NOMO-1 (cell line): ENCODE measurements around the gene TDRD3.
"Not testable (repeated sequence)": the region's sequence is repeated elsewhere in the genome, so short reads cannot be mapped to it uniquely, and the experiment has no call there.

Source experiments
- DNase-seq, 2 experiments: peaks; one replicate each; lab custom pipeline; 2025; ENCODE audit not compliant: unreplicated experiment in 2 of 2; lab: John Stamatoyannopoulos, UW

The TDRD3 gene

DNA sequence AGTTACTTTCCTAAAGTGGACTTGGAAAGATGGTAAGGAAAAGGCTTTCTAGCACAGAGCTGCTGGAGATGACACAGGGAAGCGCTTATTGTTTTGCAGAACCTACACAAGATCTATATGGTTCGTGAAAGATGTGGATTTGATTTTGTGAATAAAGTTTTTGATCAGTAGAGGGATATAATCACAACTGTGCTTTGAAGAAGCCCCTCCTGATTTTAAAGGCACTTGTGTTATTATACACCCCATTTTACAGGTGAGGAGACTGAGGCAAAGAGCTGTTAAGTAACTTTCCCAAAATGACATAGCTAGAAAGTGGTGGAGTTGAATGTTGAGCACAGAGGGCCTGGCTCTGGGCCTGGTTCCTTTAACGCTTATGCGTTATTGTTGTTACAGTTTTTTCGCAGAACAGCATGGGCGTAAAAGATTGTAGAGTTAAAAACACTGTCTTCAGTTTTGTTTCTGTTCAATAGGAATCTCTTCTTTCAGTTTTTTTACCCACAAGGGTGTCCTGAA lies 1.4 kb downstream of the TDRD3 start:
- no peak for DNase-seq

DNA sequence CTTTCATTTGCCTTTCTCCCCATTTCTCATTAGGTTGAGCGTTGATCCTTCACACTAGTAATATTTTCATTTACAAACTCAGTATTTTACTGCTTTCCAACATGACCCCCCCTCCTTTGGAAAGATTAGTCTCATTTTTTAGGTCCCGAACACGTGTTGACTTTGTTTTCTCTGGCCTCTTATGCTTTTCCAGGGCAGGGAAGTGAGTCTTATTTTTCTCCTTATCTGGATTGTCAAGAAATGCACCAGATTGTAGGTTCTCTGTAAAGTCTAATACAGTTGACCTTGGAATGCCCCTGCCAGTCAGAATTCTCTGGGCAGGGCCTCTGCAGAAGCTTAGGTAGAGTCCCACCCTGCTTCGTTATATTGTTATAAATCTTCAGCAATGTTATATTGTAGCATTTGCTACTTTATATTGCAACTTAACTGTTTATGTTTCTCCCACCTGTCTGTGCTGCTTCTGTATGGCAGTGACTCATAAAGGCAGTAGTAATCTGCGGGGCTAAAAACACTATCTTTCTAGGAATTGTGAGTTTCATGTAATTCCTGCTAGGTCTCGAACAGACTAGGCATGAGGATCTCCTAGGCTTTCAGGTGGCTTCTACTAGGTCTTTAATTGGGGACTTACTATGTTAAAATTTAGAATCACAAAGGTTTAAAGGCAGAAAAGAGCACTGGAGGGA lies 2.0 kb downstream of the TDRD3 start:
- no peak for DNase-seq

DNA sequence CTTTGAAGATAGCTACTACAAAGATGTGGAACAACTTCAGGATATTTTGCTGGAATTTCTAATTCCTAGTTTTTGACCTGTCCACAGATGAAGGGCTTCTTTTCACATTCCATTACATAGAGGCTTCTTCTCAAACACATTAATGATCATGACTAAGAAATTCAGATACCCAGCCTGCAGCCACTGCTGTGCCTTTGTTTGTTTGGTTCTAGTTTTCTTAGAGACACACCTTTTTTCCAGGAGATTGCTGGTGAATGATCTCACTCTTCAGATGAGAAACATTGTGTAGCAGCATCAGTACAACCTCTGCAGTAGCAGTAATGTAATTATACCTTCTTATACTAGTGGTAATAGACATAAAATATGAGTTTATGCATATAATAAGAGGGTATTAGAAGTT lies 5.0 kb downstream of the TDRD3 start:
- DNase-seq = no peak

DNA sequence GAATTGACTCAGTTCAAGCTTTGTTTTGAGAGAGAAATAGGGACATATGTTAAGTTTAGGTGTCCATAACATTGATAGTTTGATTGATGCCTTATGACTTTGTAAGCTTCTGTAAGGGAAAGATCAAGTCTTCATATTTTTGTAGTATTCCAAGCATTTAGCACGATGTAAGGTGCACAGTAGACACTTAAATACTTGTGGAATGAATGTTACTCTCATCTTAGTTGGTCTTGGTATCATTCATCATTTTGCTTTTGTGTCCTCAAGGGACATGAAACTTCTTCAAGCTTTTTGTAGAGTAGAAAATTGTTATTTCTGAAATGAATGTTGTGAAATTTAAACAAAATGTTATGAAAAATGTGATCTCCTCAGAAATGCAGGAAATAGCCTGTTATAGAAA lies 10.1 kb downstream of the TDRD3 start:
- DNase-seq = no peak

DNA sequence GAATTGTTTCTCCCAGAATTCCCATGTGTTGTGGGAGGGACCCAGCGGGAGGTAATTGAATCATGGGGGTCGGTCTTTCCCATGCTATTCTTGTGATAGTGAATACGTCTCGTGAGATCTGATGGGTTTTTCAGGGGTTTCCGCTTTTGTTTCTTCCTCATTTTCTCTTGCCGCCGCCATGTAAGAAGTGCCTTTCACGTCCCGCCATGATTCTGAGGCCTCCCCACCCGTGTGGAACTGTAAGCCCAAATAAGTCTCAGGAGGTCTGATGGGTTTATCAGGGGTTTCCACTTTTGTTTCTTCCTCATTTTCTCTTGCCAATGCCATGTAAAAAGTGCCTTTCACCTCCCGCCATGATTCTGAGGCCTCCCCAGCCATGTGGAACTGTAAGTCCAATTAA lies 10.8 kb downstream of the TDRD3 start:
- not testable (repeated sequence) for DNase-seq

DNA sequence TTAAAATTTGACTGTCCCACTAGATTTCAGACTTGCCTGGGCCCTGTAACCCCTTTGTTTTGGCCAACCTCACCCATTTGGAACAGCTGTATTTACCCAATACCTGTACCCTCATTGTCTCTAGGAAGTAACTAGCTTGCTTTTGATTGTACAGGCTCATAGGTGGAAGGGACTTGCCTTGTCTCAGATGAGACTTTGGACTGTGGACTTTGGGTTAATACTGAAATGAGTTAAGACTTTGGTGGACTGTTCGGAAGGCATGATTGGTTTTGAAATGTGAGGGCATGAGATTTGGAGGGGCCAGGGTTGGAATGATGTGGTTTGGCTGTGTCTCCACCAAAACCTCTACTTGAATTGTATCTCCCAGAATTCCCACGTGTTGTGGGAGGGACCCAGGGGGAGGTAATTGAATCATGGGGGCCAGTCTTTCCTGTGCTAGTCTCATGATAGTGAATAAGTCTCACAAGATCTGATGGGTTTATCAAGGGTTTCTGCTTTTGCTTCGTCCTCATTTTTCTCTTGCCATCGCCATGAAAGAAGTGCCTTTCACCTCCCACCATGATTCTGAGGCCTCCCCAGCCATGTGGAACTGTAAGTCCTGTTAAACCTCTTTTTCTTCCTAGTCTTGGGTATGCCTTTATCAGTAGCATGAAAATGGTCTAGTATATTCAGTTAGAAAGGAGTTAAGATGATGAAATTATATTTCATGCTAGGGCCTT lies 12.7 kb downstream of the TDRD3 start:
- DNase-seq = not testable (repeated sequence)

DNA sequence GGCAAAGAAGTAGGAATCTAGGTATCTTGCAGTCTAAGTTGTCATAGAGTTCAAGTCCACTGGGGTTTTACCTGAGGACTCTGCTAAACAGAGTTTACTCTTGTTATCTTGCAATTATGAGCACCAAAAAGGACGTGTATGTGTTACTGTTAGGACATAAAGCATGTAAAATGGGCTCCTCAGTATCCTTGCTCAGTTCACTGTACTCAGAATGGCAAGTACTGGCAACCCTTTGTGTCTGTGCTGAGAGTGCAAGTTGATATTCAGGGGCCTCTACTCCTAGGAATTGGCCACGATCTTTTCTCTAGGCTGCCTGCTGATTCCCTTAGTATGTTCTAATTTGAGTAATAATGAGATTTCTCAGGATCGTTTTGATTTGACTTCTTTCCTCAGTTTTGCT lies 13.3 kb downstream of the TDRD3 start:
- no peak for DNase-seq

DNA sequence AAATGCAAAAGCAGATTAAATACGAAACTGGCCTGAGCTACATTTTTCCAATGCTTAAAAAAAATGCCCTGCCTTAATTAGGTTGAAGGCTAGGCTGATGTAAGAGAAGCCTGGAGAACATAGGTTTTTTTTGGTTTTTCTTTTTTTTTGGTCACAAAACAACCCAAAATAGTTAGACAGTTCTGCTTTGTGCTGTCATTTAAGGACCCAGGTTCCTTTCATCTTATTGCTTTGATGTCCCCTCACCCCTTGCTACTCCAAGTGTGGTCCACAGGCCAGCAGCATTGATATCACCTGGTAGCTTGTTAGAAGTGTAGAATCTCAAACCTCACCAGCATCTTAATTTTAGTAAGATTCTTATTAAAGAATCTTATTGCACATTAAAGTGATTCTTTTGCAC lies 14.4 kb downstream of the TDRD3 start:
- DNase-seq = no peak

DNA sequence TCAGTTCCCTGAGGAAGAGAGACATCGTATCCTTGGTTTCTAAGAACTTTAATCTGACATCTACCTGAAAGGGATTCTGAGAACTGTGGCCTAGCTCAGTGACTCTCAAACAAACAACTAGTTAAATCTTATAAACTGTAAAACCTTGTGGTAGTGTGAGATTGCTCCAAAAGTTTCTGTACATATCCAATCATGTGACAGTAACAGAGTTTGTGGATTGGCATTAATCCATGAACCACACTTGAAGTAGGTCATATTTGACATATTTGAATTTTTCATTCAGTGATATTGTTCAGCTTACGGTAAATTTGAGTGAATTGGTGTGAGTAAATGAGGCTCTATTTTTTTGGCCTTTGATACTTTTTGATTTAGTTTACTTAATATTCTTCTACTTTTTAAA lies 15.0 kb downstream of the TDRD3 start:
- no peak for DNase-seq

DNA sequence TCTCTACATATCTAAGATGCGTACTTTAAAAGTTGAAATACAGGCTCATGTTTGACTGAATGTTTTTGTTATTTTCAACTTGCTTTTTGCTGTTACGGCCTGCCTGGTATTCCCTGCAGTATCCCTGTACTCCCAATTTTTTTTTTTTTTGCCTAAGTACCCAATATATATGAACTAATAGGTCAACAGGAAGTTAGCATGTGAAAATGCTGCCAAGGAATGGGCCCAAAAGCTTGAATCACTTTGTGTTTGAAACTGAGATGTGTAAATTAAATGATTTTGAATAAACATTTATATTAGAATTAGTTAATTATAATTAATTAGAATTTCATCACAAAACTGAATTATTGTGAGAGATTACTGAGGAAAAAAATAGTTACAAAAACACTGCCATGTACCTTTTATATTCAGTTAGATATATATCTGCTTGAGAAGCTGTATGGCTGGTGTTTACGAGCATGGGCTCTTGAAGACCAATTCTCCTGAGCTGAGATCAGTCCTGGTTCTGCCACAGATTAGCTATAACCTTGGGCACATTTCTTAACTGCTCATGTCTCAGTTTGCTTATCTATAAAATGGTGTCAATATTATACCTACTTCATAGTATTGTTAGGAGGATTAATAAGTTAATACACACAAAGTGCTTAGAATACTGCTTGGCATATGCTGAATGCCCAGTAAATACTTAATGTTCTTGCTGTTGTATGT lies 16.0 kb downstream of the TDRD3 start:
- no peak for DNase-seq

DNA sequence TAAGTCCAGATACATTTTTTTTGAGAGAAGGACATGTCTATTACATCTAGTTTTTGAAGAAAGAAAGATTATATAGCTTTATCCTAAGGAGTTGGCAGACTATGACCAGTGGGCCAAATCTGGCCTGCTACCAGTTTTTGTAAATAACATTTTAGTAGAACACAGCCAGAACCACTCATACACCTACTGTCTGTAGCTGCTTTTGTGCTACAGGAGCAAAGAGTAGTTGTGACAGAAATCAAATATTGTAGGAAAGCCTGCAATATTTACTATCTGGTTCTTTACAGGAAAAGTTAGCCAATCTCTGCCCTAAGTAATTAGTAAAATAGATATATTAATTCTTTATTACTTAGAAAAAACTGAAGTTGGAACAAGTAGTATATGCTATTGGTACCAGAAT lies 17.2 kb downstream of the TDRD3 start:
- no peak for DNase-seq

DNA sequence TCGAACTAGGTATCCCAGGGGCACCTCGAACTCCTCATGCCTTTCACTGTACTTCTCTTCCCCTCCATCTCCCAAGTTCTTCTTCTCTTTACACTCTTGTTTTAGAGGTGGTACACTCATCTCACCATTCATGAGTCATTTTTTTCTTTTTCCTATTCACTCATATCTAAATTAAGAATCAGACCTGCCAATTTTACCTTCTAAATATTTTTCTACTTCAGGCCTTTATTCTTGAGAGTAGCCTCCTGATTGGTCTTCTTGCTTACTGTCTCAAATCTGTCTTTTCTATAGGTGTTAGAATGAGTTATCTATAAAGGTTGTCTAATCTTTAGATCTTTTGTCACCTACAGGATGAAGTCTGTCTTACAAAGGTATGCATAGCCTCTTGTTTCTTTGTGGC lies 20.7 kb downstream of the TDRD3 start:
- no peak for DNase-seq

DNA sequence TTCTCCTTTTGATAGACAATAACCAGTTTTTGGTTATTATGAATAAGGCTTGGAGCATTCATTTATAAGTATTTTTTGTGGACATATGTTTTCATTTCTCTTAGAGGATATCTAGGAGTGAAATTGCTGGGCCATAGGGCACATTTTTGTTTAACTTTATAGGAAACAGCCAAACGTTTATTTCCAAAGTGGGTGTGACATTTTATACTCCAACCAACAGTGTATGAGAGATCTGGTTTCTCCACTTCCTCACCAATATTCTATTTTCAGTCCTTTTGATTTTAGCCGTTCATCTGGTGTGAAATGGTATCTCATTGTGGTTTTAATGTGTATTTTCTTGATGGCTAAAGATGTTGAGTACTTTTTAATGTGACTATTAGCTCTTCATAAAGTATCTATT lies 21.9 kb downstream of the TDRD3 start:
- DNase-seq = no peak

DNA sequence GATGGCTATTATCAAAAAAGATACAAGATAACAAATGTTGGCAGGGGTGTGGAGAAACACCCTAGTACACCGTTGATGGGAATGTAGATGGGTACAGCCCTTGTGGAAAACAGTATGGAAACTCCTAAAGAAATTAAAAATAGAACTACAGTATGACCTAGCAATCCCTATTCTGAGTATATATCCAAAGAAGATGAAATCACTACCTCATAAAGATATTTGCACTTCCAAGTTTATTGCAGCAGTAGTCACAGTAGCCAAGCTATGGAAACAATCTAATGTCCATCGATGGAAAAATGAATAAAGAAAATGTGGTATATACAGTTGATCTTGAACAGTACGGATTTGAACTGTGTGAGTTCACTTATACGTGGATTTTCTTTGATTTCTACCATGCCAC lies 28.3 kb downstream of the TDRD3 start:
- no peak for DNase-seq

DNA sequence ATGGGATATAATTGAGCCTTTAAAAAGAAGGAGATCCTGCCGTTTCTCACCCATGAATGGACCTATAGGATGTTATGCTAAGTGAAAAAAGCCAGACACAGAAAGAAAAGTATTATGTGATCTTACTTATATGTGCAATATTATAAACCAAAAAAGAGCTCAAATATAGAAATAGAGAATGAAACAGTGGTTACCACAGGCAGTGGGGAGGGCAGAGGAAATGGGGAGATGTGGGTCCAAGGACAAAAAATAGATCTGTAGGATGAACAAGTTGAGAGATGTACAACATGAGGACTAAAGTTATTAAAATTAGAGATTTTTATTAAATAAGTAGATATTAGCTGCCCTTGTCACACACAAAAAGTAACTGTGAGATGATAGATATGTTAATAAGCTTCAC lies 29.1 kb downstream of the TDRD3 start:
- no peak for DNase-seq

DNA sequence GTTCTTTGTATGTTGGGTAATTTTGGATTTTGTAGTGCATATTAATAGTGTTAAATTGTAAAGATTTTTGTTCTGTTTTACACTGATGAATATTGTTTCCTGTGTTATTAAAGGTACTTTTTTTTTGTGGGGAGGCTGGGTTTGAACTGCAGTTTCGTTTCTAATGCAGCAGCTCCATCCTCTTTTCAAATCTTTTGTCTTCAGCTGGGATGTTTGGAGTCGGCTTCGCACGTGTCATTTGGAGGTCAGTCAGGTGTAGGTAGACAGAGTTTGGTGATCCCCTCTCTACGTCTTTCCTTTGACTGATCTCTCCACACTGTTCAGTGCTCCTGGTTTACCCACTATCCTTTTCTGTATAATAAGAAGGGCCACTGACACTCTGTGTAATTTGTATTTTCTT lies 30.3 kb downstream of the TDRD3 start:
- DNase-seq = no peak

DNA sequence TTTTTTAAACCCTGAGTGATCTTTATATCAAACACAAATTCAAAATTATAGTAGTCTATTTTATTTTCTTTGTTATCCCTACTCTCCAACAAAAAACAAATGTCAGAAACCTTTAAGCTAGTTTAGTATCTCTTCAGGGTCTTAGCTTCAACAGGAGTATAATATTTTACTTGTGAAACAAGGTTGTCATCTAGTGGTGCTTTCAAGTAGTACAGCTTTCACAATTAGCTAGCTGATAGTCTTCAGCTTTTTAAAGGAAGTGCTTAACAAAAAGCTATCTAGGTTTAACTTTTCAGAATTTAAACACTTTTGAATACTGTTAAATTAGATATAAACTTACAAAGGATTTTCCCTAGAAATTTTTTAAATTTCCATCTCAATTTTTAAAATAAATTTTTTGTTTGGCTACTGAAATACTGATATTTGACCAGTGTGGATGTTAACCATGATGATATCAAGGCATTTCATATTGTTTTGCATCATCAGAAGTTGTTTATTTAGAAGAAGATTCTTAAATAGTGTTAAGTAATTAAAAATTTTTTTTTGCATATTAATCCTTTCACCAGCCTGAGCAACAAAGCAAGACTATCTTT lies 34.2 kb downstream of the TDRD3 start:
- DNase-seq = peak; percentile 22 to 79

DNA sequence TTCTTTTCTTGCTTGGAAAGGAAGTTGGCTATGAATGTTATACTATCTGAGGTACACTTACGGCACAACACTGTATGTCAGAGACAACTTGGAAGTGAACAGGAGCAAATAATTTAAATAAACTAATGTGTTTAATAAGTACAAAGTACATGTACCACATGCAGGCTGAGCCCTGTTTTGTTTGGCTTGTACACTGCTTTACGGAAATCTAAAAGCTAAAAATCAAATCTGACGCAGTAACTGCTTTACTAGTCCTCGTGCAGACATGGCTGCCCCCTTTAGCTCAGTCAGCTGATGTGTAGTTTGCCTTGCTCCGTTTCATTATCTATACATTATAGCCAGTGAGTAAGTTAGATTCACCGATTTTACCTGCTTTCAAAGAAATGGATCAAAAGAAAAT lies 36.5 kb downstream of the TDRD3 start:
- no peak for DNase-seq

DNA sequence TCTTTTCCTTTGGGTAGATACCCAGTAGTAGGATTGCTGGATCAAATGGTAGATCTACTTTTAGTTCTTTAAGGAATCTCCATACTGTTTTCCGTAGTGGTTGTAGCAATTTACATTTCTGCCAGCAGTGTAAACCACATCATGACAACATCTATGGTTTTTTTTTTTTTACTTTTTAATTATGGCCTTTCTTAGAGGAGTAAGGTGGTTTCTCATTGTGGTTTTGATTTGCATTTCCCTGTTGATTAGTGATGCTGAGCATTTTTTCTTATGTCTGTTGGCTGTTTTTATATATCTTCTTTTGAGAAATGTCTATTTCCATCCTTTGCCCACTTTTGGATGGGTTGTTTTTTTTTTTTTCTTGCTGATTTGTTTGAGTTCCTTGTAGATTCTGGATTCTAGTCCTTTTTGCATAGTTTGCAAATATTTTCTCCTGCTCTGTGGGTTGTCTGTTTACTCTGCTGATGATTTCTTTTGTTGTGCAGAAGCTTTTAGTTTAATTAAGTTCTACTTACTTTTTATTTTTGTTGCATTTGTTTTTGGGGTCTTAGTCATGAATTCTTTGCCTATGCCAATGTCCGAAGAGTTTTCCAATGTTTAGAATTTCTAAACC lies 38.8 kb downstream of the TDRD3 start:
- DNase-seq = no peak

DNA sequence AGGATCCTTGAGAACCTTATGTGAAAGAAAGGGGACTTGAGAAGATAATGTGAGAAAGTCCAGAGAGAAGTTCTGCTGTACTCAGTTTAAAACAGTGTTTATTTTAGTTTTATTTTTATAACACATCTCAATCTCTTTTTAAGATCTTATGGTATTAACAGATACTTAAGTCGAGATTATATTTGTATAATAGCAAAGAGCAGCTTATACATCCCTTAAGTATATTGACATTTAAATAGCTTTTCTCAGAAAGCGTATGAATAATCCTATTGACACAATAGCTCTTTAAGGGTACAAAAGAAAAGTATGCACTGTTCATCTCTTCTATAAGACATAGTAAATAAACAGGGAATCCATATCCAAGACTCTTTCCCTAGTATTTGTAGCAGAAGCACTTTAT lies 42.2 kb downstream of the TDRD3 start:
- no peak for DNase-seq

DNA sequence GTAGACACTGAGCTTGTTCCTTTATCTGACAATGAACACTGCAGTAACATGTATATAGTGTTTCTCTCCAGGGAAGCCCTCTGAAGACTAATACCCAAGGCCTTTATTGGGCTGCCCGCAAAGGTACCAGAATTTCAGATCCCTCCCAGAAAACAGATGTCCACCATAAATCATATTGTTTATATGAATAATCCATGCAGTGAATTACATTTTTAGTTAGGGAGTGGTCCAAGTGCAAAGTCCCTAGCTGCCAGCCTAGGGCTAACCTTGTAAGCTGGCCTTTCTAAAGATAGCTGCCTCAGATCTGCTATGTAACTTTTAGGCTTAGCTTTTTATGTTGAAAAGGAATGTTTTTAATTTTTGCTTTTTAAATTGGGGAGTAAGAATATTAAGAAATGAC lies 44.7 kb downstream of the TDRD3 start:
- no peak for DNase-seq
